Caco-2 (cell line): ENCODE results near the gene DNAI7. TPM values are rescaled to one million over a fixed set of nuclear protein-coding genes. Genes with fewer than 3 reads are reported as not detected.

Experiments
- BruUV-seq: library from RNA; stranded (reverse); fragments of 400-500 nt; replicated peaks from 2 replicates; lab custom pipeline; 2021; lab: Mats Ljungman, UMichigan
- CTCF ChIA-PET: fragments of 300-600 bp; sonication (Branson Sonifier 250); formaldehyde crosslinking; loops from one replicate; lab custom pipeline; 2022; ENCODE audit warnings: antibody characterized with exemption; lab: Charles Lee
- POLR2A ChIA-PET: fragments of 300-600 bp; sonication (Branson Sonifier 250); formaldehyde crosslinking; loops from one replicate; lab custom pipeline; 2022; ENCODE audit warnings: antibody characterized with exemption; lab: Charles Lee
- DNase-seq, 2 experiments: peaks; one replicate each; pipeline versions ENCODE4 v3.0.0 to v3.0.0-alpha.2; 2020 to 2022
- H3K27me3 ChIP-seq: replicated peaks from 2 replicates; pipeline ENCODE4 v1.6.0; 2011; ENCODE audit warnings: low read length; ENCODE audit not compliant: control insufficient read depth, insufficient read depth
- H3K36me3 ChIP-seq: 2 replicates; pipeline ENCODE4 v1.5.1; 2011; ENCODE audit warnings: low read length; ENCODE audit not compliant: control insufficient read depth, insufficient read depth
- H3K4me1 ChIP-seq: fragments of 250-450 bp; sonication (Bioruptor Pico); 2 replicates; pipeline ENCODE4 v1.5.1; 2020; ENCODE audit warnings: mild to moderate bottlenecking
- H3K4me3 ChIP-seq: 2 replicates; pipeline ENCODE4 v1.5.1; 2011; ENCODE audit warnings: low read depth, mild to moderate bottlenecking, control low read depth, low read length
- H3K9me3 ChIP-seq: fragments of 250-450 bp; sonication (Bioruptor Pico); 2 replicates; pipeline ENCODE4 v1.5.1; 2020; ENCODE audit warnings: mild to moderate bottlenecking, moderate library complexity
- H3K27ac Mint-ChIP-seq: one replicate; pipeline ENCODE4 v1.8.0; 2022; ENCODE audit warnings: mixed read lengths; ENCODE audit not compliant: unreplicated experiment
- H3K27me3 Mint-ChIP-seq: one replicate; pipeline ENCODE4 v1.8.0; 2022; ENCODE audit warnings: mixed read lengths; ENCODE audit not compliant: insufficient read depth, unreplicated experiment
- H3K36me3 Mint-ChIP-seq: one replicate; pipeline ENCODE4 v1.8.0; 2022; ENCODE audit warnings: mild to moderate bottlenecking, mixed read lengths; ENCODE audit not compliant: insufficient read depth, unreplicated experiment
- H3K4me1 Mint-ChIP-seq: one replicate; pipeline ENCODE4 v1.8.0; 2022; ENCODE audit warnings: low read depth, mixed read lengths; ENCODE audit not compliant: unreplicated experiment
- H3K4me3 Mint-ChIP-seq: one replicate; pipeline ENCODE4 v1.8.0; 2022; ENCODE audit warnings: mild to moderate bottlenecking, moderate library complexity, mixed read lengths; ENCODE audit not compliant: unreplicated experiment
- H3K9me3 Mint-ChIP-seq: one replicate; pipeline ENCODE4 v1.8.0; 2022; ENCODE audit warnings: mixed read lengths; ENCODE audit not compliant: unreplicated experiment
- CTCF ChIP-seq, 2 experiments: fragments of 200-600 bp in 1 of 2; IDR thresholded peaks; 1 replicate in 1 of 2; 2 replicates in 1 of 2; pipeline versions ENCODE4 v1.5.1 to v1.8.0; 2011 to 2022; ENCODE audit warnings: antibody characterized with exemption in 1 of 2, control low read depth in 1 of 2, inconsistent platforms in 1 of 2, low read depth in 1 of 2, low read length in 1 of 2, mild to moderate bottlenecking in 1 of 2, moderate library complexity in 1 of 2; ENCODE audit not compliant: insufficient read depth in 1 of 2, severe bottlenecking in 1 of 2, unreplicated experiment in 1 of 2
- intact Hi-C: fragments of 100-400 bp; cut with micrococcal nuclease; formaldehyde crosslinking; loops from one replicate; pipeline ENCODE4 v1.10.0; 2022; ENCODE audit not compliant: unreplicated experiment
- total RNA-seq: library from RNA; stranded (reverse); gene quantifications from 2 replicates; pipeline ENCODE4 v1.2.3, GENCODE V29; 2022

Gene DNAI7
- total RNA-seq, 1 experiment from 2014 or later, result 0.66 TPM

GRCh38 chr12:25107920-25108319 is 87.0 kb downstream of the DNAI7 start:
- Histone ChIP-seq H3K4me3 (no peak overlapping the region), H3K9me3 (no peaks in the 10 kb centered on the region), H3K27me3 (no peaks in the 10 kb centered on the region), H3K36me3 (no peaks in the 10 kb centered on the region), H3K4me1 (no peaks in the 10 kb centered on the region)
- POLR2A ChIA-PET, result interaction anchor here (0.5 kb wide), 1 partner anchor 8 kb away, joined by 3 read pairs; no protein-coding TSS in a partner anchor
- H3K4me1 Mint-ChIP-seq, result no peaks in the 10 kb centered on the region
- no peak for TF ChIP-seq CTCF (IDR thresholded peaks at IDR 0.05; ENCODE audit: insufficient read depth in 1 of 2, low read depth in 1 of 2, low read length in 1 of 2, severe bottlenecking in 1 of 2, unreplicated experiment in 1 of 2)
- peaks cover 11% of the 10 kb centered on the region for H3K9me3 Mint-ChIP-seq
- H3K36me3 Mint-ChIP-seq, result no peaks in the 10 kb centered on the region
- intact Hi-C loops, result no loop called here
- H3K27ac Mint-ChIP-seq, result no peak overlapping the region
- H3K27me3 Mint-ChIP-seq, result no peaks in the 10 kb centered on the region
- no TSS peak for BruUV-seq
- H3K4me3 Mint-ChIP-seq, result no peak overlapping the region
- CTCF ChIA-PET, result no interaction called here
- no peak for DNase-seq

- Mint-ChIP-seq H3K4me1 (peaks cover 5% of the 10 kb centered on the region), H3K9me3 (peaks cover 11% of the 10 kb centered on the region), H3K4me3 (no peak overlapping the region), H3K36me3 (no peaks in the 10 kb centered on the region), H3K27ac (no peak overlapping the region), H3K27me3 (no peaks in the 10 kb centered on the region)
- Histone ChIP-seq H3K4me1 (no peaks in the 10 kb centered on the region), H3K4me3 (no peak overlapping the region), H3K36me3 (no peaks in the 10 kb centered on the region), H3K27me3 (no peaks in the 10 kb centered on the region), H3K9me3 (no peaks in the 10 kb centered on the region)
- no TSS peak for BruUV-seq
- TF ChIP-seq CTCF (IDR thresholded peaks at IDR 0.05; ENCODE audit: insufficient read depth in 1 of 2, low read depth in 1 of 2, low read length in 1 of 2, severe bottlenecking in 1 of 2, unreplicated experiment in 1 of 2), result no peak
- ChIA-PET POLR2A (no interaction called here), CTCF (no interaction called here)
- intact Hi-C loops, result no loop called here
- no peak for DNase-seq
Measured at GRCh38 chr12:25106818-25107217, 88.1 kb downstream of the DNAI7 start.

GRCh38 chr12:25102402-25102801 is 92.6 kb downstream of the DNAI7 start:
- Mint-ChIP-seq H3K4me1 (peaks cover 5% of the 10 kb centered on the region), H3K27me3 (no peaks in the 10 kb centered on the region), H3K9me3 (no peaks in the 10 kb centered on the region), H3K27ac (peak overlapping the region; percentile 31), H3K4me3 (no peak overlapping the region), H3K36me3 (no peaks in the 10 kb centered on the region)
- H3K4me1 ChIP-seq, result no peaks in the 10 kb centered on the region
- H3K9me3 ChIP-seq, result no peaks in the 10 kb centered on the region
- no peaks in the 10 kb centered on the region for H3K36me3 ChIP-seq
- TF ChIP-seq CTCF (IDR thresholded peaks at IDR 0.05; ENCODE audit: insufficient read depth in 1 of 2, low read depth in 1 of 2, low read length in 1 of 2, severe bottlenecking in 1 of 2, unreplicated experiment in 1 of 2), result no peak
- DNase-seq, result no peak
- ChIA-PET CTCF (no interaction called here), POLR2A (no interaction called here)
- no peaks in the 10 kb centered on the region for H3K27me3 ChIP-seq
- intact Hi-C loops, result no loop called here
- BruUV-seq, result no TSS peak
- no peak overlapping the region for H3K4me3 ChIP-seq
